Measurements from ENCODE around the gene GAB2.

- TF ChIP-seq CTCF (IDR thresholded peaks at IDR 0.05), result no peak
- no peak for TF ChIP-seq RAD21 (conservative IDR thresholded peaks at IDR 0.05 in 1 of 2, IDR thresholded peaks at IDR 0.05 in 1 of 2)
Measured at GRCh38 chr11:78350091-78350645, 67.5 kb downstream of the GAB2 start.
